H9 (cell line): Measurements from ENCODE around the gene LRSAM1. TPM values are rescaled to one million over a fixed set of nuclear protein-coding genes. Genes with fewer than 3 reads are reported as not detected.

Source experiments
- DNase-seq: peaks from one replicate; pipeline ENCODE4 v3.0.0-alpha.2; 2017
- H2AFZ ChIP-seq: one replicate; pipeline ENCODE4 v1.6.1; 2013; ENCODE audit warnings: mild to moderate bottlenecking, low read length, control low read depth, moderate library complexity
- H2AK5ac ChIP-seq: 2 replicates; pipeline ENCODE4 v1.6.1; 2013; ENCODE audit warnings: low read length, control low read depth, mixed read lengths; ENCODE audit not compliant: insufficient read length
- H2BK120ac ChIP-seq: one replicate; pipeline ENCODE4 v1.6.1; 2013; ENCODE audit warnings: low read depth, mild to moderate bottlenecking, low read length, control low read depth, inconsistent platforms; ENCODE audit not compliant: poor library complexity, severe bottlenecking
- H2BK12ac ChIP-seq: 2 replicates; pipeline ENCODE4 v1.6.1; 2013; ENCODE audit warnings: low read length, control low read depth, mixed read lengths, low read depth; ENCODE audit not compliant: insufficient read length
- H2BK15ac ChIP-seq: 2 replicates; pipeline ENCODE4 v1.6.1; 2013; ENCODE audit warnings: low read depth, low read length, control low read depth
- H2BK20ac ChIP-seq: one replicate; pipeline ENCODE4 v1.6.1; 2013; ENCODE audit warnings: low read depth, mild to moderate bottlenecking, low read length, control low read depth, inconsistent platforms; ENCODE audit not compliant: poor library complexity, severe bottlenecking
- H2BK5ac ChIP-seq: 2 replicates; pipeline ENCODE4 v1.6.1; 2013; ENCODE audit warnings: low read length, control low read depth, mixed read lengths; ENCODE audit not compliant: insufficient read length
- H3K14ac ChIP-seq: 2 replicates; pipeline ENCODE4 v1.6.1; 2013; ENCODE audit warnings: low read length, control low read depth; ENCODE audit not compliant: insufficient read depth
- H3K18ac ChIP-seq: 2 replicates; pipeline ENCODE4 v1.6.1; 2013; ENCODE audit warnings: low read depth, mild to moderate bottlenecking, mixed read lengths, low read length, control low read depth; ENCODE audit not compliant: insufficient read length
- H3K23ac ChIP-seq: 2 replicates; pipeline ENCODE4 v1.6.1; 2013; ENCODE audit warnings: low read length, control low read depth, mixed read lengths, low read depth; ENCODE audit not compliant: insufficient read length
- H3K23me2 ChIP-seq: 2 replicates; pipeline ENCODE4 v1.6.1; 2013; ENCODE audit warnings: low read depth, mild to moderate bottlenecking, mixed read lengths, low read length, control low read depth; ENCODE audit not compliant: insufficient read length, poor library complexity, severe bottlenecking
- H3K27ac ChIP-seq: 2 replicates; pipeline ENCODE4 v1.5.1; 2013; ENCODE audit warnings: low read length, control low read depth, mixed read lengths, low read depth; ENCODE audit not compliant: insufficient read length
- H3K27me3 ChIP-seq: 2 replicates; pipeline ENCODE4 v1.6.1; 2013; ENCODE audit warnings: low read length, control low read depth, inconsistent platforms; ENCODE audit not compliant: insufficient read depth
- H3K4ac ChIP-seq: 2 replicates; pipeline ENCODE4 v1.6.1; 2013; ENCODE audit warnings: low read depth, mild to moderate bottlenecking, control low read depth, inconsistent platforms, low read length, moderate library complexity
- H3K4me1 ChIP-seq: 2 replicates; pipeline ENCODE4 v1.6.1; 2013; ENCODE audit warnings: low read length, control low read depth, inconsistent platforms; ENCODE audit not compliant: insufficient read depth
- H3K4me2 ChIP-seq: 2 replicates; pipeline ENCODE4 v1.6.1; 2013; ENCODE audit warnings: low read length, control low read depth, mixed read lengths; ENCODE audit not compliant: insufficient read length, insufficient read depth
- H3K56ac ChIP-seq: 2 replicates; pipeline ENCODE4 v1.6.1; 2013; ENCODE audit warnings: low read depth, mild to moderate bottlenecking, mixed read lengths, low read length, control low read depth; ENCODE audit not compliant: insufficient read length
- H3K79me1 ChIP-seq: 2 replicates; pipeline ENCODE4 v1.6.1; 2013; ENCODE audit warnings: low read depth, mild to moderate bottlenecking, moderate library complexity, low read length, control low read depth, inconsistent platforms; ENCODE audit not compliant: insufficient read depth, poor library complexity, severe bottlenecking
- H3K79me2 ChIP-seq: 2 replicates; pipeline ENCODE4 v1.6.1; 2013; ENCODE audit warnings: low read length, control low read depth, inconsistent platforms; ENCODE audit not compliant: insufficient read depth
- H3K9ac ChIP-seq: 2 replicates; pipeline ENCODE4 v1.6.1; 2013; ENCODE audit warnings: low read length, control low read depth, mixed read lengths; ENCODE audit not compliant: insufficient read length; ENCODE audit errors: extremely low read depth
- H3K9me3 ChIP-seq: one replicate; pipeline ENCODE4 v1.6.1; 2013; ENCODE audit warnings: low read depth, low read length, inconsistent platforms; ENCODE audit not compliant: control insufficient read depth
- H3T11ph ChIP-seq: one replicate; pipeline ENCODE4 v1.6.1; 2013; ENCODE audit warnings: mild to moderate bottlenecking, low read length, control low read depth, inconsistent platforms
- H4K20me1 ChIP-seq: one replicate; pipeline ENCODE4 v1.6.1; 2013; ENCODE audit not compliant: control insufficient read depth, insufficient read length, insufficient read depth
- H4K5ac ChIP-seq: 2 replicates; pipeline ENCODE4 v1.6.1; 2013; ENCODE audit warnings: low read depth, mild to moderate bottlenecking, mixed read lengths, low read length, control low read depth; ENCODE audit not compliant: insufficient read length
- H4K8ac ChIP-seq: replicated peaks from 2 replicates; pipeline ENCODE4 v1.6.1; 2013; ENCODE audit warnings: low read length, control low read depth, mixed read lengths, low read depth; ENCODE audit not compliant: insufficient read length
- H4K91ac ChIP-seq: 2 replicates; pipeline ENCODE4 v1.6.1; 2013; ENCODE audit warnings: low read depth, mild to moderate bottlenecking, moderate library complexity, mixed read lengths, low read length, control low read depth; ENCODE audit not compliant: insufficient read length
- H3K27ac Mint-ChIP-seq, 3 experiments: 2 replicates in 2 of 3; 3 replicates in 1 of 3; pipeline ENCODE4 v1.8.0; 2020 to 2021; ENCODE audit warnings: mixed read lengths in 3 of 3, mild to moderate bottlenecking in 1 of 3, moderate library complexity in 1 of 3
- H3K27me3 Mint-ChIP-seq: 2 replicates; pipeline ENCODE4 v1.8.0; 2021; ENCODE audit warnings: low read depth, mild to moderate bottlenecking, moderate library complexity, mixed read lengths
- H3K36me3 Mint-ChIP-seq, 3 experiments: 2 replicates in 2 of 3; 3 replicates in 1 of 3; pipeline ENCODE4 v1.8.0; 2020 to 2021; ENCODE audit warnings: low read depth in 3 of 3, mixed read lengths in 3 of 3; ENCODE audit not compliant: insufficient read depth in 1 of 3
- H3K4me1 Mint-ChIP-seq, 2 experiments: 2 replicates each; pipeline ENCODE4 v1.8.0; 2020; ENCODE audit warnings: mixed read lengths in 2 of 2
- H3K4me3 Mint-ChIP-seq, 2 experiments: 2 replicates in 1 of 2; 3 replicates in 1 of 2; pipeline ENCODE4 v1.8.0; 2020 to 2021; ENCODE audit warnings: mild to moderate bottlenecking in 2 of 2, mixed read lengths in 2 of 2, moderate library complexity in 1 of 2
- H3K9me3 Mint-ChIP-seq, 2 experiments: 2 replicates in 1 of 2; 3 replicates in 1 of 2; pipeline ENCODE4 v1.8.0; 2020; ENCODE audit warnings: mild to moderate bottlenecking in 2 of 2, mixed read lengths in 2 of 2, moderate library complexity in 1 of 2
- CTCF ChIP-seq: fragments of 200-600 bp; sonication (generic); conservative IDR thresholded peaks from 3 replicates; pipeline ENCODE4 v1.8.0; 2021; ENCODE audit warnings: antibody characterized with exemption, mild to moderate bottlenecking
- WGBS: extraction: QIAGEN DNeasy Blood & Tissue Kit; methylation state at CpG from one replicate; pipeline ENCODE4 v1.1.7; 2013; ENCODE audit warnings: missing lambda C conversion rate, low lambda C conversion rate, mixed read lengths; ENCODE audit not compliant: insufficient read length; ENCODE audit errors: extremely low coverage; 5-methylcytosine and 5-hydroxymethylcytosine counted together
- total RNA-seq: library from RNA; stranded (reverse); gene quantifications from 2 replicates; pipeline ENCODE4 v1.2.1, GENCODE V29; 2021

Gene LRSAM1
- total RNA-seq, 1 experiment from 2014 or later = 16.2 TPM

GRCh38 chr9:127415657-127416056, 35.7 kb upstream of the LRSAM1 start:
- TF ChIP-seq CTCF = no peak
- H2AK5ac ChIP-seq = no peak overlapping the region
- H3K4me1 ChIP-seq = no peaks in the 10 kb centered on the region; the same call in 1 of the 2 replicates
- no peak overlapping the region for H3K56ac ChIP-seq
- no peak overlapping the region for H2BK12ac ChIP-seq
- H4K20me1 ChIP-seq = no peaks in the 10 kb centered on the region
- no peak overlapping the region for H3K4me2 ChIP-seq
- no peaks in the 10 kb centered on the region for H3K79me2 ChIP-seq
- no peaks in the 10 kb centered on the region for H3K23me2 ChIP-seq
- Mint-ChIP-seq H3K4me1 (peaks cover 23 to 26% of the 10 kb centered on the region in 2 experiments), H3K27ac (no peak overlapping the region), H3K9me3 (no peaks in the 10 kb centered on the region), H3K4me3 (no peak overlapping the region), H3K27me3 (peaks cover 6% of the 10 kb centered on the region), H3K36me3 (peaks cover 0 to 2% (median 2%) of the 10 kb centered on the region in 3 experiments; a peak in 2 of 7 replicates)
- H3K27me3 ChIP-seq = no peaks in the 10 kb centered on the region
- no peak overlapping the region for H3K4ac ChIP-seq
- no peak overlapping the region for H3K23ac ChIP-seq
- H3K14ac ChIP-seq = no peak overlapping the region
- no peaks in the 10 kb centered on the region for H3K9me3 ChIP-seq
- no peak overlapping the region for H2BK20ac ChIP-seq
- no peak overlapping the region for H3K18ac ChIP-seq
- no peak overlapping the region for H3K9ac ChIP-seq
- WGBS = no CpG with 5 or more reads among the region's 1 CpG
- H3T11ph ChIP-seq = no peak overlapping the region
- no peaks in the 10 kb centered on the region for H3K79me1 ChIP-seq
- H3K27ac ChIP-seq = no peak overlapping the region
- no peak overlapping the region for H4K5ac ChIP-seq
- no peak overlapping the region for H2BK120ac ChIP-seq
- DNase-seq = no peak
- no peak overlapping the region for H4K8ac ChIP-seq
- H2AFZ ChIP-seq = no peak overlapping the region
- no peak overlapping the region for H4K91ac ChIP-seq
- H2BK15ac ChIP-seq = no peak overlapping the region
- H2BK5ac ChIP-seq = no peak overlapping the region
